ENCODE measurements around the gene KRTAP2-4.
"Not testable (repeated sequence)": the region's sequence is repeated elsewhere in the genome, so short reads cannot be mapped to it uniquely, and the experiment has no call there.

The KRTAP2-4 gene

GRCh38 chr17:41071606-41072360 lies 6.1 kb upstream of the KRTAP2-4 start:
- DNase-seq (ENCODE audit: low read depth in 2 of 2) = no peak

GRCh38 chr17:41069031-41069430 lies 3.4 kb upstream of the KRTAP2-4 start:
- DNase-seq (ENCODE audit: low read depth in 2 of 2) = no peak

DNA sequence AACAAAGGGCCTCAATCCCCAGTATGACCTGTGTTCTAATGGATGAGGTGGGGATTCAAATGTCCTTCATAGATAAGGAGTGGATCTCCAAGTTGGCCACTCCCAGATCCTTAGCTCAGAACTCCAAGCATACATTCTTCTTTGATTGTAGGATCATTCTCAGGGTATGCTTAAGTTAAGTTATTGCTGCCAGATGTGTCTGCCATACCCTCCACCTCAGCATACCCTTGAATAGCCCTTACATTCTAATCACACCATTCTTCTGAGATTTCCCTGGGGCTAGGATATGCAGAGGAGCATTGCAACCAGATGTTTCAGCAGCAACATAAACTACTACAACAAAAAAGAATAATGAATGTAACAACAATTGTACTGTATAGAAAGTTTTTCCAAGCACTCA lies 1.6 kb upstream of the KRTAP2-4 start:
- no peak for DNase-seq (ENCODE audit: low read depth in 2 of 2)

GRCh38 chr17:41065016-41065689 lies 526 bp downstream of the KRTAP2-4 start:
- not testable (repeated sequence) for DNase-seq (ENCODE audit: low read depth in 2 of 2)

GRCh38 chr17:41064301-41064700 lies 1.4 kb downstream of the KRTAP2-4 start:
- no peak for DNase-seq (ENCODE audit: low read depth in 2 of 2)

DNA sequence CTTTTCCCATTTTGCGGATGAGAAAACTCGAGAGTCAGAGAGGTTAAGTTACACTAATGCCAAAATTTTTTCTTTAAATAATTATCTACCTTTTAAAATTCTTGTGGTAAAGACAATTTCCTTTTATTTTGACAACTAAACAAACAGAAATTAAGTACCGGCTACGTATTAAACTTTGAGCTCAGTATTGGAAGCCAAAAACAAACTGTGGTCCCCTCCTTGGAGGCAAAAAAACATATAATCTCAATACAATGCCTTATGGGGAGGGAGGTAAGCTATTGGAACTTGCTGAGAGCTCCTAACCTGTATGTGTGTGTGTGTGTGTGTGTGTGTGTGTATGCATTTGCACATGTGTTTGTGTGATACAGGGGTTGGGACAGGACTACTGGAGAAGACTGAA lies 2.2 kb downstream of the KRTAP2-4 start:
- no peak for DNase-seq (ENCODE audit: low read depth in 2 of 2)

- DNase-seq (ENCODE audit: low read depth in 2 of 2) = no peak
These were observed 3.7 kb downstream of the KRTAP2-4 start for GRCh38 chr17:41061964-41062363.

GRCh38 chr17:41060052-41060604 lies 5.6 kb downstream of the KRTAP2-4 start, which contains the start of gene KRTAP2-3:
KRTAP2-3 (minus strand) TSS chr17:41060114; CDS start chr17:41060050, 64 bp downstream.
- no peak for DNase-seq (ENCODE audit: low read depth in 2 of 2)

DNA sequence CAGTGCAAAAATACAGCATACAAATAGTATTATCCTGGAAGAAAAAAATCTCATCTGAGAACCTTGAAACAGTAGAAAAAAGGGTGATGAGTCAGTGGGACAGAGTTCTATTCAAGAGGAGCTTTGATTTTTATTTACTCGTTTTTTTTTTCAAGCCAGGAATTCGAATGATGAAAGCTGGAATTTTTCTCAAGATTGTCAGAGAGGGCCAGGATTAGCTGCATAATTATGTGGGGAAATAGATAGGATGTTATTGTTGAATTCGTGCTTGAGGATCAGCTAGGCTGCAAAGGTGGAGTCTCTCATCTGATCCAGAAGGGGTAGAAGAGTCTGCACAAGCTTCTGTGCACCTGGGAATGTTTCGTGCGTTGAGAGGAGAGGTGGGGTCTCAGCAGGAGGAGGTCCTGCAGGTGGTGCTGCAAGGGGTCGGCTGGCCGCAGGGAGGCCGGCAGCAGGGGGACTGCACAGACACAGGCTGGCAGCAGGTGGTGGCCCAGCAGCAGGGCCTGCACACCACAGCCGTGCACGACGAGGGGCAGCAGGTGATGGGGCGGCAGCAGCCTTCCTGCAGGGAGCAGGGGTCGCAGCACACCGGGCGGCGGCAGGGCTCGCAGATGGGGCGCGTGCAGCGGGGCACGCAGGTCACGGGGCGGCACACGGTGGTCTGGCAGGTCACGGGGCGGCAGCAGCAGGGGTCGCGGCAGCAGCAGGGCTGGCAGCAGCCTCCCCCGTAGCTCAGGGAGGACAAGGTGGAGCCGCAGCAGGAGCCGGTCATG lies 6.2 kb downstream of the KRTAP2-4 start:
- DNase-seq (ENCODE audit: low read depth in 2 of 2) = not testable (repeated sequence)

DNA sequence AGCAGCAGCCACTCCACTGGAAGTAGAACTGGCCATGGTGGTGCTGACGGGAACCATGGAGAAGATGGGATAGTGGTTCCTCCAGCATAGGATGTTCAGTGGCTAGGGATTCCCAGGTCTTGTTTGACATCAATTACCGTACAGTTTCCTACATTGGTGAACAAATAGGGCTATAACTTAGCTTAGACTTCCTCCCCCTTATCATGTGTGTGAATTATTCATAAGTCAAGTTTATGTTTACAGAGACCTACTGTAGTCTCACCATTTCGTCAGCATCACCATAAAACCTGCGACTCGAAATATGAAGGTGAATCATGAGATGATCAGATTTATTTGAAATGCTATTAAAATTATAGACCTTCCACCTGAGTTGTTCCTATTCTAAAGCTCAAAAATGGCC lies 6.9 kb downstream of the KRTAP2-4 start:
- DNase-seq (ENCODE audit: low read depth in 2 of 2) = no peak

- no peak for DNase-seq (ENCODE audit: low read depth in 2 of 2)
These were observed 8.1 kb downstream of the KRTAP2-4 start for GRCh38 chr17:41057547-41057946.

- not testable (repeated sequence) for DNase-seq (ENCODE audit: low read depth in 2 of 2)
These were observed 10.5 kb downstream of the KRTAP2-4 start, which contains the start of gene KRTAP2-2 for GRCh38 chr17:41055130-41055529. KRTAP2-2 (minus strand) TSS chr17:41055230; CDS start chr17:41055211, 19 bp downstream.

GRCh38 chr17:41054556-41054955 lies 11.1 kb downstream of the KRTAP2-4 start:
- not testable (repeated sequence) for DNase-seq (ENCODE audit: low read depth in 2 of 2)

DNA sequence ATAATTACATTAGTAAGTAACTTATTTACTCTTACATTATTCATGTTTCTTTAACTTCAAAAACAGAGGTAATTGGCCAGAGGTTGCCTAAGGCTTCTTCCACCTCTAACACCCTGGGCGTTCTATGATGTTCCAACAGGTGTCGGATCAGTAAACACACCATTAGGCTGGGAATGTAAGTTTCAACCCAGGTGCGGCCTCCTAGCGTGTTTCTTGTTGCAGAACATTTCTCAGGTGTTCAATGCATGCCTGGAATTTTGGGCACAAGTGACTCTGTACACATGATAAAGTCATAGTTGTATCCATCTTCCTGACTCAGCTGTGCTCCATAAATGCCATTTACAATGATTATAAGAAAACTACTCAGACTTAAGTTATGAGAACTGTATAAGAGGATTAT lies 11.7 kb downstream of the KRTAP2-4 start:
- no peak for DNase-seq (ENCODE audit: low read depth in 2 of 2)

GRCh38 chr17:41052566-41052965 lies 13.1 kb downstream of the KRTAP2-4 start:
- no peak for DNase-seq (ENCODE audit: low read depth in 2 of 2)

DNA sequence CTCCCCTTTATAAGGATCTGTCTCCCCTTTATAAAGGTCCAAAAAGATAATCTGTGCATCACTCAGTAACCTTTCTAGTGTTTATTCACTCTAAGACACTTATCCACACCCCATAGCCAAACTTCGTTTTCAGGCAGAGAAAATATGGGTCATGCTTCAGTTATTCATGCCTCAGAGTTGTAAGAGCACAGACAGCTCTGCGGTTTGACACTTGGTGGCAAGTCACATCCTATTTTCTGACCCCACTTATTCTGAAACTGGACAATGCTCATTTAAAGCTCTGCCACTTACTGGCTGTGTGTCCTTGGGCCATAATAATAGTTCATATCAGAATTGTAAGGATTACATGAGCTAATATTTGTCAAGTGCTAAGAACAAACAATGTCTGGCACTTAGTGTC lies 16.6 kb downstream of the KRTAP2-4 start:
- no peak for DNase-seq (ENCODE audit: low read depth in 2 of 2)

- no peak for DNase-seq (ENCODE audit: low read depth in 2 of 2)
These were observed 17.2 kb downstream of the KRTAP2-4 start for GRCh38 chr17:41048441-41048840.

DNA sequence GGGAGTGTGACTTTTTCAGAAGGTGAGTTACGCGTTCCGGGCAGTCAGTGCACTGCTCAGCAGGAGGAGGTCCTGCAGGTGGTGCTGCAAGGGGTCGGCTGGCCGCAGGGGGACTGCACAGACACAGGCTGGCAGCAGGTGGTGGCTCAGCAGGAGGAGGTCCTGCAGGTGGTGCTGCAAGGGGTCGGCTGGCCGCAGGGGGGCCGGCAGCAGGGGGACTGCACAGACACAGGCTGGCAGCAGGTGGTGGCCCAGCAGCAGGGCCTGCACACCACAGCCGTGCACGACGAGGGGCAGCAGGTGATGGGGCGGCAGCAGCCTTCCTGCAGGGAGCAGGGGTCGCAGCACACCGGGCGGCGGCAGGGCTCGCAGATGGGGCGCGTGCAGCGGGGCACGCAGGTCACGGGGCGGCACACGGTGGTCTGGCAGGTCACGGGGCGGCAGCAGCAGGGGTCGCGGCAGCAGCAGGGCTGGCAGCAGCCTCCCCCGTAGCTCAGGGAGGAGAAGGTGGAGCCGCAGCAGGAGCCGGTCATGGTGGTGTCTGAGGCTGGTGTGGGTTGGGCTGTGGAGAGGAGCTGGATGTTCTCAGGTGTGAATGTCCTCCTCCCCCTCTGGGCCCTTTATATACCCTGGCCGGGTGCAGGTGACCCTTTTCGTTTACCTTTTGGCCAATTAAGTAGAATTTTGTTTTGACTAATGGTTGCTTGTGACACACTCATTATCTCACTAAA lies 18.8 kb downstream of the KRTAP2-4 start, which contains the start of gene KRTAP2-1:
TSS of gene KRTAP2-1 (minus strand) at position 582 of the 731 bp plus-strand sequence. CDS start at position 533, 49 bp downstream.
- not testable (repeated sequence) for DNase-seq (ENCODE audit: low read depth in 2 of 2)

- DNase-seq (ENCODE audit: low read depth in 2 of 2) = no peak
These were observed 22.7 kb downstream of the KRTAP2-4 start for GRCh38 chr17:41042953-41043352.

- not testable (repeated sequence) for DNase-seq (ENCODE audit: low read depth in 2 of 2)
These were observed 24.7 kb downstream of the KRTAP2-4 start, which contains the start of gene KRTAP1-1 for GRCh38 chr17:41040783-41041571. KRTAP1-1 (minus strand) TSS chr17:41041450; CDS start chr17:41041397, 53 bp downstream.
